ENCODE results near the gene SLMAP. TPM values are rescaled to one million over a fixed set of nuclear protein-coding genes. Genes with fewer than 3 reads are reported as not detected.

SLMAP gene
- total RNA-seq, 2 donors from 2014 or later = 76.3 to 131 TPM

GRCh38 chr3:57962448-57962834, 206.3 kb downstream of the SLMAP start:
- Histone ChIP-seq H3K4me3 (no peak overlapping the region), H3K36me3 (no peaks in the 10 kb centered on the region), H3K27ac (no peak overlapping the region), H3K4me1 (replicated peaks) (no peaks in the 10 kb centered on the region), H3K27me3 (replicated peaks; ENCODE audit: insufficient read depth) (no peaks in the 10 kb centered on the region), H3K9me3 (no peaks in the 10 kb centered on the region)
- TF ChIP-seq POLR2AphosphoS5 (IDR thresholded peaks at IDR 0.05) (no peak), CTCF (IDR thresholded peaks at IDR 0.05) (no peak), POLR2A (IDR thresholded peaks at IDR 0.05) (no peak)
- WGBS = 93% methylated on average over 6 of the region's 6 CpGs
- intact Hi-C loops (cut with DNase I) = loop anchor here (5.0 kb wide), 1 partner anchor 35 kb away; no protein-coding TSS in a partner anchor
- no peak for DNase-seq (ENCODE audit: low spot score)

- Histone ChIP-seq H3K27ac (no peak overlapping the region), H3K9me3 (no peaks in the 10 kb centered on the region), H3K27me3 (replicated peaks; ENCODE audit: insufficient read depth) (no peaks in the 10 kb centered on the region), H3K4me3 (no peak overlapping the region), H3K36me3 (no peaks in the 10 kb centered on the region), H3K4me1 (replicated peaks) (no peaks in the 10 kb centered on the region)
- no peak for DNase-seq (ENCODE audit: low spot score)
- intact Hi-C loops (cut with DNase I) = loop anchor here (5.0 kb wide), 1 partner anchor 33 kb away; no protein-coding TSS in a partner anchor
- 35% methylated on average over 7 of the region's 7 CpGs for WGBS
- TF ChIP-seq POLR2AphosphoS5 (IDR thresholded peaks at IDR 0.05) = no peak
- TF ChIP-seq POLR2A (IDR thresholded peaks at IDR 0.05) = no peak
- no peak for TF ChIP-seq CTCF (IDR thresholded peaks at IDR 0.05)
These were observed 207.8 kb downstream of the SLMAP start for GRCh38 chr3:57963811-57964346.

- H3K36me3 ChIP-seq = no peaks in the 10 kb centered on the region
- H3K9me3 ChIP-seq = no peaks in the 10 kb centered on the region
- DNase-seq (ENCODE audit: low spot score) = no peak
- TF ChIP-seq POLR2AphosphoS5 (IDR thresholded peaks at IDR 0.05) (no peak), CTCF (IDR thresholded peaks at IDR 0.05) (no peak), POLR2A (IDR thresholded peaks at IDR 0.05) (no peak)
- peaks cover 2% of the 10 kb centered on the region for H3K4me1 ChIP-seq (replicated peaks)
- intact Hi-C loops (cut with DNase I) = no loop called here
- no peaks in the 10 kb centered on the region for H3K27me3 ChIP-seq (replicated peaks; ENCODE audit: insufficient read depth)
- no peak overlapping the region for H3K4me3 ChIP-seq
- H3K27ac ChIP-seq = no peak overlapping the region
- WGBS = 31% methylated on average over 4 of the region's 4 CpGs
These were observed 210.7 kb downstream of the SLMAP start for GRCh38 chr3:57966829-57967228.

- no peak overlapping the region for H3K4me3 ChIP-seq
These were observed 211.5 kb downstream of the SLMAP start for GRCh38 chr3:57967590-57967989.

More at GRCh38 chr3:57967590-57967989, 211.5 kb downstream of the SLMAP start:
- TF ChIP-seq POLR2A (IDR thresholded peaks at IDR 0.05) (no peak), POLR2AphosphoS5 (IDR thresholded peaks at IDR 0.05) (no peak), CTCF (IDR thresholded peaks at IDR 0.05) (no peak)
- Histone ChIP-seq H3K27me3 (replicated peaks; ENCODE audit: insufficient read depth) (no peaks in the 10 kb centered on the region), H3K4me1 (replicated peaks) (peaks cover 6% of the 10 kb centered on the region), H3K27ac (no peak overlapping the region), H3K9me3 (no peaks in the 10 kb centered on the region), H3K36me3 (no peaks in the 10 kb centered on the region)
- intact Hi-C loops (cut with DNase I) = no loop called here
- 59% methylated on average over 9 of the region's 9 CpGs for WGBS
- DNase-seq (ENCODE audit: low spot score) = no peak

All from prostate gland (tissue), 2 donors.